Measurements from ENCODE around the gene HES6.

GRCh38 chr2:238225121-238225520 lies 14.7 kb downstream of the HES6 start:
- TF ChIP-seq CTCF (IDR thresholded peaks at IDR 0.05) (no peak), POLR2A (IDR thresholded peaks at IDR 0.05) (no peak)

Measured in uterus (tissue), 2 donors.